Hepatic stellate cell (primary cell): ENCODE data around the gene ERGIC1.
"Not testable (repeated sequence)": the region's sequence is repeated elsewhere in the genome, so short reads cannot be mapped to it uniquely, and the experiment has no call there.

Experiments used
- DNase-seq: peaks from one replicate; pipeline ENCODE4 v3.0.0; 2011; ENCODE audit warnings: low spot score

ERGIC1 gene

DNA sequence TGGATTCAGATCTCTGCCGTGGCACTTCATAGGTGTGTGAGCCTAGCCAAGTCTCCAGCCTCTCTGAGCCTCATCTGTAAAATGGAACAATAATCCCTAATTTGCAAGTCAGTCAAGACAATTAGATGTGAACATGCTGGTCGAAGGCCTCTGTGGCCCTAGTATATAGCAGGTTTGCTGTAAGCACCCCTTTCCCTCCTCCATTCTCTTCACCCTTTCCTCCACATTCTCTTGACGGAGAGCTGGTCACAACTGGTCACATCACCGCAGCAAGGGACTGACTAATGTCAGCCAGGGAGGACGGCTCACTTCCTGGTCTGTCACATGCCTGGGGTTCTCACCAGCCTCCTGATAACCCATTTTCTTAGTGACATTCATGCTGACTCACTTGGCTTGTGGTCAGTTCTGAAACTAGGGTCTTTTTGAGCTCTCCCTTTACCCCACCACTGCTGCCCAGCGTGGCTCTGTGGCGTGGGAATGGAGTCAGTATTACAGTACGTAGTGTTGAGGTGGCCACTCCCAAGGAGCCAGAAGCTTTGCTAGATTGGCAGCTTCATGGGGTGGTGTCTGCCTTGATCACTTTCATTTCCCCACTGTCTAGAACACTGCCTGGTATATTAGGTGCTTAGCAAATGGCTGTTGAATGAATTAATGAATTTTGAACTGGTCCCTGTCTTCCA lies 47.8 kb downstream of the ERGIC1 start:
- DNase-seq, result peak; percentile 83

DNA sequence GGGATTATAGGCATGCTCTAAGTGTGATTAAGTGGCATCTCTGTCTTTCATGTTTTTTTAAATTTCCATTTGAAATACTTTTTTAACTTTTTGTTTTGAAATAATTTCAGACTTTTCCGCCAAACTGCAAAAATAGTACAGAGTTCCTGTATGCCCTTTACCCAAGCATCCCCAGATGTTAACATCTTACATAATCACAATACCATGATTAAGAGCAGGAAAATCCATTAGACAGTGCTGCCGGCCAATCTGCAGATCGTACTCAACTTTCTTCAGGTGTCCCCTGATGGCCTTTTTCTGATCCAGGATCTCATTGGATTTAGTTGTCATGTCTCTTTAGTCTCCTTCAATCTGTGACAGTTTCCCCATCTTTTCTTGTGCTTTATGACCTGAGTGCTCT lies 49.0 kb downstream of the ERGIC1 start:
- DNase-seq, result no peak

DNA sequence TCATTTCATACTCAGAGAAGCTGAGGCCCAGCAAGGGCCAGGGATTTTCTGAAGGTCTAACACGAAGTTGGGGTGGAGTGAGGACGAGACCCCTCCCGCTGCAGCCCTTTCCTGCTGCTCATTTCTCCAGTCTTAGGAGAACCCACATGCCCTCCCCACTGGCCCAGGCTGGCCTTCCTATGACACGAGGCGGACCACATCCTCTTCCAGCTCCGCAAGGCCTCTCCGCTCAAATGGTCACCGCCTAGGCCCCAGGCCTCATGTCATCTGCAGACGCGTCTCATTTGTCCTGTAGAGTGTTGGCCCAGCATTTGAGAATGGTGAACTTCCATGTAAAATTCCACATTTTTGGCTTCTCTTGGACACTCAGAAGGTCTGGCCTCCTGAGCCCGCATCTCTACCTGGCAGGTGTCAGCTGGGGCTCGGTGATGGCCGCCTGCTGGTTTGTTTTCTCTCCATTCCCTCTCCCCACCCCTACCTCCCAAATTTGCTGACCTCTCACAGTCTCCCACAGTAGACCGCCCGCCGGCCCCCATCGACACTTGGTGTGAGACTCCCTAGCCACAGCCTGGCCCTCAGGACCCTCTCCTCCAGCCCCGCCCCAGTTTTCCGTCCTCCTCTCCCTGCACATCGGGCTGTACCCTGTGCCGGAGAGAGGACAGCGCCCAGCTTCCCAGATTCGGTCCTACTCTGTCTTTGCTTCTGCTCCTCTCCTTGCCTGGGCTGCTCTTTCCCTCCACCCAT lies 51.7 kb downstream of the ERGIC1 start:
- DNase-seq, result no peak

DNA sequence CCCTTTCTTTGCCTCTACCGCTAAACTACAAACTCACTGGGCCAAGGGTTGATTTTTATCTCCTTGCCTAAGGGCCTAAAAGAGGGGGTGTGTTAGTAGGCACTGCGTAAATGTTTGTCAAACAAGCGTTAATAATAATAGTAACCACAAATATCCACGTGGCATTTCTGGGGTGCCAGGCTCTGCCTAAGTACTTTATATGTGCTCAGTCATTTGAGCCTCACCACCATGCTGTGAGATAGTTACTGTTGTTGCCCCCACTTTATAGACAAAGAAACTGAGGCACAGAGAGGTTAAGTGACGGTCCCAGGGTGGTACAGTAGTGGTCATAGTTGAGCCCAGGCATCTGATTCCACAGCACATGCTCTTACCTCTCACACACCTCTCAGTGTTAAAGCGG lies 52.4 kb downstream of the ERGIC1 start:
- DNase-seq, result no peak

DNA sequence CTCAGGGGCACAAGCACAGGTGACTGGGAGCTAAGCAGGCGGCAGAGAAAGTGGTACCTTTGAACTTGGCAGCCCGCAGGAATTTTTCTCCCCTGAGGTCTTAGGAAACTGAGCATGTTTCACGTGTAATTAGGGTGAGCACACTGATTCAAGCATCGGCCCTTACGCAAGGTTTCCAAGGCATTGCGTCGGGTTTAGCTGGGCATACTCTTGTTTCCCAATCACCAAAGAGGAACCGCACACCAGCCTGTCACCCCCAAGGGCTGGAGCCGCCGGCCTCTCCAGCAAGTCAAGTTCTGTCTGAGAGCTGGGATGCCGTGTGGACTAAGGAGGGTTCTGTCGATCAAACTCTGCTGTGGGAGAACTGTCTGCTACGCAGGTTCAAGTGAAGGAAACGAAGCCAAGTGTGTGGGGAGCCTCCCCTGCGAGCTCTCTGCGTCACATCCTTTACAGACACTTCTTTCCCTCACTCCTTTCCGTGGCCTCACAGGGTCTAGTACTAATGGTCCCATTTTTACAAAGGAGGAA lies 53.0 kb downstream of the ERGIC1 start:
- no peak for DNase-seq

DNA sequence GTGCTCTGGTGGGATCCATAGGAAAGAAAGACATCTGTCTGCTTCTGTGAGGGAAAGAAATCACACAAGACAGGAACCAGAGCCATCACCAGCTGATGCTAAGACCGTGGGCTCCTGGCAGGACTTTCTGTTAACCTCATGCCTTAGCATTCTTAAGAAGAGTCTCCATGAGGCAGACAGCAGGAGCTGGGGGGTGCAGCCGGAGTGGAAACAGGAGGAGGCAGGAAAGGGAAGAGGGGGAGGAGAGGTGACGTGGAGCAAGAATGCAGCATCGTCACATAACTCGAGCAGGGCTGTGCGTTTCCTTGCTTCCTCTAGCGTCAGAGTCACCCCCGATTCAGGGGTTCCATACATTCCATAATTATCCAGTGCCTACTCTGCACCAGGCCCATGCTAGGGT lies 53.6 kb downstream of the ERGIC1 start:
- peak; percentile 63 for DNase-seq

DNA sequence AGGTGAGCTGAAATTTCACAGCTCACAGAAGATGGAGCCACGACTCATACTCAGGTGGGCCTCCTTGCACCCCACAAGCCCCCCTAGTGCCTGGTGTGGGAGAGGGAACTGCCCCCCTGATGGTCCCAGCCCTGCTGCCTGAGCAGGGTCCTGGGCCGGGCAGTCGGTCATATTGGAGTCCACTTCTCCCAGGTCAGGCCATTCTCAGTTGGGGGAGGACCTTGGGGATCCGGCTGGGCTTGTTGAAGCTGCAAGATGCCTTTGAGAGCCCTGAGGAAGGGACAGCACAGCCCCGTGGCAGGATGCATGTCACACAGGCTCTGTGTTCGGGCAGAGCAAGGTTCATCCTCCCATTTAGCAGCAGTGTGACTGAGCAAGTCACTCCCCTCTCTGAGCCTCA lies 56.6 kb downstream of the ERGIC1 start:
- no peak for DNase-seq

DNA sequence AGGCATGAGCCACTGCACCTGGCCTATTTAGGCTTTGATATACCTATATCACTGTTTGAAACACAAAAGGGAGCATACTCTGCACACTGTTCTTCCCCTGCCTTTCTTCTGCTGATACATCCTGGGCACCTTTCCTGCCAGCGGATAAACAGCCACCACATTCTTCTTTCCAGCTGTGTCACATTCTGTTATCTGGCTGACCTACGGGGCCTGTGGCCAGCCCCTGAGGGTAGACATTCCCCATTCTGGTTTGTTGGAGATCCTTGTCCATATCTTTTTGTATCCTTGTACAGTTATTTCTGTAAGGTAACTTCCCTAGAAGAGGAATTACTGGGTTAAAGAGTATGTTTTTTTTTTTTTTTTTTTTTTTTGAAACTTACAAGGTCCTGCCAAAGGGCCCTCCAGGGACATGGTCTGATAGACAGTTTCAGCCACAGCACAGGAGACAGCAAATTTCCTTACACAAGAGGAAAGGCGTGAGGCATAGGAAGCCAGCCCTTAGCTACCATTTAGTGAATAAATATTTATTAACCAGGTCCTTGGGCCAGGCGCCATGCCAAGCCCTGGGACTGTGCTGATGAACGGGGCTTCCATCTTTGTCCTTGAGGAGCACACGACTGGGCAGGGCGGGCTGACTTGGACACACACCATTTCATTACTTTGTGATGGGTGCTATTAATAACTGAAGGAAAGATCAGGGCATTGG lies 57.8 kb downstream of the ERGIC1 start:
- peak; percentile 54 for DNase-seq

DNA sequence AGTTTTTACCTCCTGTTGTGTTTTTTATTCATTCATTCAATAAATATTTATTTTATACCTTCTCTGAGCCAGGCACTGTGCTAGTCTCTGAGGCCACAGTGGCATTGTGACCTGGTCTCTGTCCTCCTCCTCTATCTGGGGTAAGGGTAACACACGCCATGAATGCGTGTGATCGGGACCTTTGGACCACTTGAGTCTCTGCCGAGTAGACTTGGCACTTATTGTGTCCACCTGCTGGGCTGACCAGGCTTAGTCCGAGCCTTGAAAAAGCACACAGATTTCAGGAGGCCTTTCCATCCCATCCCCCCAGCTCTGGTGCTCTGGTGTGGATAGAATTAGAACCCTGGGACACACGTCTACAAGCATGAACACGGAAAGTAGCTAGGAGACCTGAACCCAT lies 58.7 kb downstream of the ERGIC1 start:
- no peak for DNase-seq

DNA sequence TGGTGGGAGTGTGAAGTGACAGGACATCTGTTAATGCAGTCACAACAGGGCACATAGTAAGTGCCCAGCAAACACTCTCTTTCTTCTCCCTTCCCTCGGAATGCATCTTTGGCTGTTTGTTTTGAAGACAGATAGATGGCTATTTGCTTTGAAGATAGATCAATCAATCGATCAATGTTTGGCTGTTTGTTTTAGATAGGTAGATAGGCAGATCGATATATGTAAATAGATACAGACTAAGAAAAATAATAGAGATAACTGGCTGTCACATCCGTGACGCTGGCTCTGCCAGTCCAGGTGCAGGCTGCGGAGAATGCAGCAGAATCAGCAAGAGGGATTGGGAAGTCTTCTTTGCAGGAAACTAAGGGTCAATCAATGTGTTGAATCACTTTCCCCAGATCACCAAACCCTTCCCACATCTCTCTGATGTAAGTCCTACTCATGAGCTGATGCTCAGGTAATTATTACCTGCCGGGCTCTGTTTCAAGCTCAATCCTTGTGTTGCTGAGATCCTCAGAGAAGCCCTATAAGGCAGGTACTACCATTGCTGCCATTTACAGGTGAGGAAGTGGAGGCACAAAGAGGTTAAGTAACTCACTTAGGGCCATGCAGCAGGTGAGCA lies 60.8 kb downstream of the ERGIC1 start:
- no peak for DNase-seq

DNA sequence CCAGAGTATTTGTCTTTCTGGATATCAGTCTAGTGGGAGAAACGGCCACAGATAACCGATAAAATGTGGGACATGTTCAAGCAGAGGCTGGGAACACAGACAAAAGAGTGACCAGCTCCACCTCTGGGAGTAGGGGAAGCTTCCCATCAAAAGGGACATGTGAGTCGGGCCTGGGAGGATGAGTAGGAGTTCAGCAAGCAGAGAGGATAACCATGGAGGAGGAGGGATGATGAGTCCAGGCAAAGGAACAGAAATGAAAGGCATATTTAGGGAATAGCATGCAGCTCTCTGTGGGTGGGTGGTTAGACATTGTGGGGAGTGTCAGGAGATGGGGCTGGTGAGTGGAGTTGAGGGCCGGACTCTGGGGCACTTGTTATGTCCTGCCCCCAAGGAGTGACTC lies 61.5 kb downstream of the ERGIC1 start:
- no peak for DNase-seq

DNA sequence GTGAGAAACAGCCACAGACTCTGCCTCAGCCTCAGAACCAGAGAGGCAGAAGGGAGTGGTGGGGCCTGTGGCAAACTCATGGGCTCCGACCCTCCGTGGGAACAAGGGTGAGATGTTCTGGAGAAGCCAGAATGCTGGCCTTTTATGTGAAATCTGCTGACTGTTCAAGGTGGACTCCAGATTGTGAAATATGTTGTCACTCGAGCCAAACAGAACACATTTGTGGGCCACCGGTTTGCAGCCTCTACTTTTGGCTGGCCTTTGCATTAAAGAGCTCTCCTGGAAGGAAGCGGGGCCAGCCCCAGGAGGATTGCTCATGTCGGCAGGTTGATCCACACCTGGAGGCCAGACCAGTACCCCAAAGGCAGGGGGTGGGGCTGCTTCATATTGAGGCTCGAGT lies 62.4 kb downstream of the ERGIC1 start:
- no peak for DNase-seq

DNA sequence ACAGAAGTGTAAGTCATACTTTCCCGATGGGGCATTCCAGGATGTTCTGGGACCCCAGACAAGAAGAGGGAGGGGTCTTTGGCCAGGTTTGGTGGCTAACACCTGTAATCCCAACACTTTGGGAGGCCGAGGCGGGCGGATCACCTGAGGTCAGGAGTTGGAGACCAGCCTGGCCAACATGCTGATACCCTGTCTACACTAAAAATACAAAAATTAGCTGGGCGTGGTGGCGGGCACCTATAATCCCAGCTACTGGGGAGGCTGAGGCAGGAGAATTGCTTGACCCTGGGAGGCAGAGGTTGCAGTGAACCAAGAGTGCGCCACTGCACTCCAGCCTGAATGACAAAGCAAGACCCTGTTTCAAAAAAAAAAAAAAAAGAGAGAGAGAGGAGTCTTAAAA lies 63.0 kb downstream of the ERGIC1 start:
- not testable (repeated sequence) for DNase-seq

DNA sequence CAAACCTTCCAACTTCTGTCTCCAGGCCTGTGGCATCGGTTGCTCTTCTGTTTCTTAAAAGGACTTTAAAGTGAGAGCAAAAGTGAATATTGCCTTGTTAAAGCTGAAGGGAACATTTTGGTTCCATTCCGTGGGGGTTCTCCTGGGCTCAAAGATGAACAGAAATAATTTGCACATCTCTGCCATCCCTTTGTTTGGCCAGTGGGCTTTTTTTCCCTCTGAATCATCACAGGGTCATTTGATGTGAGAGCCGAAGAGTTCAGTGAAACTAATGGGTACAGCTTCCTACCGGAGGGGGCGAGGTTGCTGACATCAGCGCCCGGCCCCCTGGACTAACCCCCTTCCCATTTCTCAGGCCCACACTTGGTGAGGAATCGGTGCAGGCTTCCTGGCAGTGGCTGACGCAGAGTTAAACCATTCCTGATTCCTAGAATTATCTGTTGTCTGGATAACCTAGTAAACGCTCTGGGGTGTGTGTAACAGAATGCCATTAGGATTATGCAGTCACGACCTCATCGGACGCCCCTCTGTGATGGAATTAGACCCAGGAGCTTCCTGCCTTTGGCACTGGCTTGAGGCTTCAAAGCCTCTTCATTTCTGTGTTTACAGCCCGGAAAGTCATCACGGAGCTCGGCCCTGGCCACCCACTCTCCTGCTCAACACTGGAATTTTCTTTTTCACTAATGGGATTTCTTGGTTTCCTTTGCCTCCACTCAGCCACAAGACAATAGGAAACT lies 63.6 kb downstream of the ERGIC1 start:
- DNase-seq, result peak; percentile 74

DNA sequence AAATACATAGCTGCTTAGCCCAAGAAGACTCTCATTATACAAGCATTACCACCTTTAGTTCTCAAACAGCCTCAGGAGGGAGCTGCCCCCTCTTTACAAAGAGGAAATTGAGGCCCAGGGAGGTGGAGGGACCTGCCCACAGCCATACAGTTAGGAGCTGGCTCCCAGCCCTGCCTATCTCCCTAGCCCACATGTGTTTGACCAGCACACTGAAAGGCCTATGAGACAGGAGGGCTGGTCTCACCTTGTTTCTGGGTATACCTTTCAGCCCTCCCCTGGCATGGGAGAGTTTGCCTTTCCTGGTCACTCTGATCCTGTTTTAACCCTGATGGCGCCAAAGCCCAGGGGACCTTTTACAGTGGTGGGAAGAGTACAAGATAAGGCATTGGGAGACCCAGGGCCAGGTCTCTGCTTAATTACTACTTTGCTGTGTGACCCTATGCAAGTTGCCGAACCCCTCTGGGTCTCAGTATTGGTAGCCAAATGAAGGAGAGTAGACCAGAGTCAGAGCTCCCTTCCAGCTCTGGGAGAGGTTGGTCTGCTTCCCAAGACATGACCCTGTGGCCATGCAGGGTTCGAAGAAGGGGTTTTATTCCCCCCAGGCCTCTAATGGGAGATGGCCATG lies 64.3 kb downstream of the ERGIC1 start:
- no peak for DNase-seq

DNA sequence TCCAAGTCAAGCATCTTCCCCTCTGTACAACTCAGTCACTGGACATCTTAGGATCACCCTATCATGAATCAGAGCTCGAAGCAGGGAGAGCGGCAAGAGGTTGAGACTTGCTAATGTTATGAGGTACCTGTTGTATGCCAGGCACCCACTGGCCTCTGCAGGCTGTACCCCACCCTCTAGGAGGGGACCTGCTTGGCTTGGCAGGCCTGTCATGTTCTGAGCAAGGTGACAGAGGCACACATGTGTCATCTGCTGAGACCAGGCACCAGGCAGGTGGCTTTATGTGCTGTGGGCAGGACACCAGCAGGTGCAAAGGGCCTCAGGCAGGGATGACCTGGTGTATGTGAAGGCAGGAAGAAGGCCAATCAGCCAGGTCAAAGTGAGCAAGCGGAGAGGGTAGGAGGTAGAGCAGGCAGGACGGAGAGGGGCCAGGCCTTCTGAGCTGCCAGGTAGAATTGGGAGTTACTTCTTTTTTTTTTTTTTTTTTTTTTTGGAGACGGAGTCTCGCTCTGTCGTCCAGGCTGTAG lies 64.9 kb downstream of the ERGIC1 start:
- no peak for DNase-seq

DNA sequence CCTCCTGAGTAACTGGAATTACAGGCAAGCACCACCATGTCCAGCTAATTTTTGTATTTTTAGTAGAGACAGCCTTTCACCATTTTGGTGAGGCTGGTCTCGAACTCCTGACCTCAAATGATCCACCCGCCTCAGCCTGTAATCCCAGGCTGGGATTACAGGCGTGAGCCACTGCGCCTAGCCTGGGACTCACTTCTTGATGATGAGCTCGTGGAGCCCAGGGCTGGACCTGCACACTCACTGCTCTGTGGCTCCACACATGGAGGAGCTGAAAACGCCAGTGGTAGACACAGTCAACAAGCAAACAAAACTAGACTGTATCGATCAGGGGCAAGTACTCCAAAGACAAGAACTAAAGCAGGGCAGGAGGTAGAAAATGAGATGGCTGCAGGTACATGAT lies 65.4 kb downstream of the ERGIC1 start:
- no peak for DNase-seq

DNA sequence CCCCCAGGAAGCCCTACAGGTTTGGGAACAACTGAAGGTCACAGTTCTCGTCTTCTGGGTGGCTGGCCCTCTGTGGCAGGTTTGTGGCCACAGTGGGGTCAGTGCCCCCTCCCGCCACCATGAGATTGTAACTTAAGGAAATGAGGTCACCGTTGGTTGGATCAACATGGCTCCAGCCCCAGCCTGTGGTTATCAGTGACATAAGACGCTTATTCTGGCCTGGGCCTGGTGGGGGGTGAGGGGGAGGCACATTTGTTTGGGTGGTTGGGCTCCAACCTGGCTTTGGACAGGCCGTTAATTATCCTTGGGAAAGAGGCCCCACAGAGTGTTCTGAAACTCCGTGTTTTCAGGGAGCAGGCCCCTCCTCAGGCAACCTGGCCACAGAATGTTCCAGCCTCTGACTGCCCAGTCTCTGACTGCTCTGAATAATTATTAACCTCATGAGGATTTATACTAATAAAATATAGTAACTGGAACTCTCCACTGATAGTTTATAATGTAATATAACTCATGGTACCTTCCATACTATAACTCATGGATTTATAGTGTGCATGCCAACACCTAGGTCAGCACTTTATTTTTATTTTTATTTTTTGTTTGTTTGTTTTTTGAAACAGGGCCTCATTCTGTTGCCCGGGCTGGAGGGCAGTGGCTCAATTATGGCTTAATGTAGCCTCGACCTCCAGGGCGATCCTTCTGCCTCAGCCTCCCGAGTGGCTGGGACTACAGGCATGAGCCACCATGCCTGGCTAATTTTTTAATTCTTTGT lies 67.1 kb downstream of the ERGIC1 start:
- DNase-seq, result peak; percentile 70

DNA sequence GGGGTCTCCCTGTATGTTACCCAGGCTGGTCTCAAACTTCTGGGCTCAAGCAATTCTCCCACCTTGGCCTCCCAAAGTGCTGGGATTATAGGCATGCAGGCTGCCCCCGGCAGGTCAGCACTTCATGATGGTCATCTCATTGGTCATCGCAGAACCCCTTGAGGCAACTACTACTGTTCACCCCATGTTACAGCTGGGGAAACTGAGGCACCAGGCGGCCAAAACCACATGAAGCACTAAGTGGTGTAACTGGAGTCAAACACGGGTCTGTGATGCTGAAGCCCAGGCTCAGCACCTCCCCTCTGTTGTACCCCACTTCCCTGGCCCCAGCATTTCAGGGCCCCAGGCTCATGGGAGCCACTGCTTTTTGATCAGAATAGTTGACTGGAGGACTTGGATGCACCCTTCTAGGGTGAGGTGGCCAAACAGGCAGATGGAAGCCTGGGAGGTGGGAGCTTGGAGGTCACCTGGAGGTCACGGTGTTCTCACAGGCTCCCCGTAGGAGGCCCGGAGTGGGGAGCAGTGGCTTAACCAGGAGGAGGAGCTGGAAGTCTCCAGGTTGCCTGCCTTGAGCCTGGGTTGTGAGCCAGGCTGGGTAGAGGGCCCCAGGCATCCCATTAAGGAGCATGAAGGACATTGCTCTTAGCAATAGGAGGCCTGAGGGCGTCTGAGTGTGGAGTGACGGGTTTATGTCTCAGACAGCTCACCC lies 67.9 kb downstream of the ERGIC1 start:
- no peak for DNase-seq
